HG03469 (cell line): ENCODE results near the gene CACNA2D4.

ENCODE experiments used
- ATAC-seq: cut with Tn5 transposase; IDR thresholded peaks from one replicate; pipeline ENCODE4 v1.9.1; 2021; ENCODE audit warnings: mild to moderate bottlenecking, moderate library complexity, moderate number of reproducible peaks; ENCODE audit not compliant: unreplicated experiment

The CACNA2D4 gene

GRCh38 chr12:1872448-1872847 lies 46.0 kb downstream of the CACNA2D4 start:
- ATAC-seq: no peak

GRCh38 chr12:1872001-1872400 lies 46.5 kb downstream of the CACNA2D4 start:
- ATAC-seq: no peak

GRCh38 chr12:1870998-1871917 lies 47.2 kb downstream of the CACNA2D4 start:
- no peak for ATAC-seq

GRCh38 chr12:1870086-1870485 lies 48.4 kb downstream of the CACNA2D4 start:
- ATAC-seq: no peak

GRCh38 chr12:1869145-1869544 lies 49.3 kb downstream of the CACNA2D4 start:
- no peak for ATAC-seq

- ATAC-seq: no peak
These were observed 53.1 kb downstream of the CACNA2D4 start for GRCh38 chr12:1865284-1865866.

GRCh38 chr12:1864867-1865266 lies 53.6 kb downstream of the CACNA2D4 start:
- ATAC-seq: no peak

- no peak for ATAC-seq
These were observed 54.0 kb downstream of the CACNA2D4 start for GRCh38 chr12:1864456-1864855.

- no peak for ATAC-seq
These were observed 54.6 kb downstream of the CACNA2D4 start for GRCh38 chr12:1863823-1864222.

- no peak for ATAC-seq
These were observed 55.5 kb downstream of the CACNA2D4 start for GRCh38 chr12:1862973-1863372.

- no peak for ATAC-seq
These were observed 58.8 kb downstream of the CACNA2D4 start for GRCh38 chr12:1859643-1860042.

GRCh38 chr12:1858456-1858855 lies 60.0 kb downstream of the CACNA2D4 start:
- no peak for ATAC-seq

GRCh38 chr12:1857821-1858220 lies 60.6 kb downstream of the CACNA2D4 start:
- ATAC-seq: no peak

- ATAC-seq: no peak
These were observed 61.4 kb downstream of the CACNA2D4 start for GRCh38 chr12:1857086-1857485.

GRCh38 chr12:1855241-1855640 lies 63.2 kb downstream of the CACNA2D4 start:
- no peak for ATAC-seq

- ATAC-seq: no peak
These were observed 64.7 kb downstream of the CACNA2D4 start for GRCh38 chr12:1853716-1854115.

GRCh38 chr12:1852076-1852475 lies 66.4 kb downstream of the CACNA2D4 start:
- no peak for ATAC-seq

- no peak for ATAC-seq
These were observed 67.2 kb downstream of the CACNA2D4 start for GRCh38 chr12:1851151-1851701.

- ATAC-seq: no peak
These were observed 69.7 kb downstream of the CACNA2D4 start for GRCh38 chr12:1848745-1849144.

GRCh38 chr12:1848146-1848545 lies 70.3 kb downstream of the CACNA2D4 start:
- ATAC-seq: no peak

- ATAC-seq: no peak
These were observed 71.0 kb downstream of the CACNA2D4 start for GRCh38 chr12:1847411-1847810.
